PFSK-1 (cell line): Measurements from ENCODE around the gene LTBP1.

Experiments used
- FOXP2 ChIP-seq: optimal IDR thresholded peaks from 2 replicates; pipeline ENCODE3; 2011; ENCODE audit warnings: borderline replicate concordance, control low read depth, inconsistent platforms; ENCODE audit not compliant: insufficient read depth; ENCODE audit errors: extremely low read length, extremely low read depth
- POLR2AphosphoS5 ChIP-seq: IDR thresholded peaks from 2 replicates; pipeline ENCODE4 v1.6.1; 2012; ENCODE audit warnings: low read depth, mild to moderate bottlenecking, control low read depth, low read length, moderate library complexity
- SIN3A ChIP-seq: IDR thresholded peaks from 2 replicates; pipeline ENCODE4 v1.6.1; 2012; ENCODE audit warnings: mild to moderate bottlenecking, low read length, moderate library complexity, borderline replicate concordance; ENCODE audit not compliant: insufficient read depth
- TAF1 ChIP-seq: IDR thresholded peaks from 2 replicates; pipeline ENCODE4 v1.6.1; 2012; ENCODE audit warnings: low read length, control low read depth, borderline replicate concordance; ENCODE audit not compliant: insufficient read depth
- TF ChIP-seq, protein P1 (sequence below), 2 experiments: IDR thresholded peaks; 2 replicates each; pipeline versions ENCODE4 v1.6.1 to v1.8.0; 2011 to 2012; ENCODE audit warnings: low read depth in 2 of 2, low read length in 2 of 2, control low read depth in 1 of 2, inconsistent platforms in 1 of 2, mild to moderate bottlenecking in 1 of 2, moderate library complexity in 1 of 2; ENCODE audit not compliant: insufficient read depth in 1 of 2

Gene LTBP1

GRCh38 chr2:32963941-32964340 is 17.2 kb downstream of the LTBP1 start:
- TF ChIP-seq SIN3A (no peak), POLR2AphosphoS5 (no peak), FOXP2 (no peak), TAF1 (no peak)
- TF ChIP-seq, protein P1, sequence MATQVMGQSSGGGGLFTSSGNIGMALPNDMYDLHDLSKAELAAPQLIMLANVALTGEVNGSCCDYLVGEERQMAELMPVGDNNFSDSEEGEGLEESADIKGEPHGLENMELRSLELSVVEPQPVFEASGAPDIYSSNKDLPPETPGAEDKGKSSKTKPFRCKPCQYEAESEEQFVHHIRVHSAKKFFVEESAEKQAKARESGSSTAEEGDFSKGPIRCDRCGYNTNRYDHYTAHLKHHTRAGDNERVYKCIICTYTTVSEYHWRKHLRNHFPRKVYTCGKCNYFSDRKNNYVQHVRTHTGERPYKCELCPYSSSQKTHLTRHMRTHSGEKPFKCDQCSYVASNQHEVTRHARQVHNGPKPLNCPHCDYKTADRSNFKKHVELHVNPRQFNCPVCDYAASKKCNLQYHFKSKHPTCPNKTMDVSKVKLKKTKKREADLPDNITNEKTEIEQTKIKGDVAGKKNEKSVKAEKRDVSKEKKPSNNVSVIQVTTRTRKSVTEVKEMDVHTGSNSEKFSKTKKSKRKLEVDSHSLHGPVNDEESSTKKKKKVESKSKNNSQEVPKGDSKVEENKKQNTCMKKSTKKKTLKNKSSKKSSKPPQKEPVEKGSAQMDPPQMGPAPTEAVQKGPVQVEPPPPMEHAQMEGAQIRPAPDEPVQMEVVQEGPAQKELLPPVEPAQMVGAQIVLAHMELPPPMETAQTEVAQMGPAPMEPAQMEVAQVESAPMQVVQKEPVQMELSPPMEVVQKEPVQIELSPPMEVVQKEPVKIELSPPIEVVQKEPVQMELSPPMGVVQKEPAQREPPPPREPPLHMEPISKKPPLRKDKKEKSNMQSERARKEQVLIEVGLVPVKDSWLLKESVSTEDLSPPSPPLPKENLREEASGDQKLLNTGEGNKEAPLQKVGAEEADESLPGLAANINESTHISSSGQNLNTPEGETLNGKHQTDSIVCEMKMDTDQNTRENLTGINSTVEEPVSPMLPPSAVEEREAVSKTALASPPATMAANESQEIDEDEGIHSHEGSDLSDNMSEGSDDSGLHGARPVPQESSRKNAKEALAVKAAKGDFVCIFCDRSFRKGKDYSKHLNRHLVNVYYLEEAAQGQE (IDR thresholded peaks at IDR 0.05; ENCODE audit: insufficient read depth in 1 of 2, low read depth in 2 of 2, low read length in 2 of 2): no peak

GRCh38 chr2:32965523-32966171 is 18.9 kb downstream of the LTBP1 start:
- TF ChIP-seq TAF1: no peak
- TF ChIP-seq SIN3A: no peak
- TF ChIP-seq POLR2AphosphoS5: no peak
- TF ChIP-seq FOXP2: no peak
- TF ChIP-seq, protein P1 (IDR thresholded peaks at IDR 0.05; ENCODE audit: insufficient read depth in 1 of 2, low read depth in 2 of 2, low read length in 2 of 2): no peak

- TF ChIP-seq SIN3A: no peak
- TF ChIP-seq FOXP2: no peak
- TF ChIP-seq, protein P1 (IDR thresholded peaks at IDR 0.05; ENCODE audit: insufficient read depth in 1 of 2, low read depth in 2 of 2, low read length in 2 of 2): no peak
- no peak for TF ChIP-seq POLR2AphosphoS5
- no peak for TF ChIP-seq TAF1
Observed at GRCh38 chr2:32969444-32970162, 22.9 kb downstream of the LTBP1 start.

DNA sequence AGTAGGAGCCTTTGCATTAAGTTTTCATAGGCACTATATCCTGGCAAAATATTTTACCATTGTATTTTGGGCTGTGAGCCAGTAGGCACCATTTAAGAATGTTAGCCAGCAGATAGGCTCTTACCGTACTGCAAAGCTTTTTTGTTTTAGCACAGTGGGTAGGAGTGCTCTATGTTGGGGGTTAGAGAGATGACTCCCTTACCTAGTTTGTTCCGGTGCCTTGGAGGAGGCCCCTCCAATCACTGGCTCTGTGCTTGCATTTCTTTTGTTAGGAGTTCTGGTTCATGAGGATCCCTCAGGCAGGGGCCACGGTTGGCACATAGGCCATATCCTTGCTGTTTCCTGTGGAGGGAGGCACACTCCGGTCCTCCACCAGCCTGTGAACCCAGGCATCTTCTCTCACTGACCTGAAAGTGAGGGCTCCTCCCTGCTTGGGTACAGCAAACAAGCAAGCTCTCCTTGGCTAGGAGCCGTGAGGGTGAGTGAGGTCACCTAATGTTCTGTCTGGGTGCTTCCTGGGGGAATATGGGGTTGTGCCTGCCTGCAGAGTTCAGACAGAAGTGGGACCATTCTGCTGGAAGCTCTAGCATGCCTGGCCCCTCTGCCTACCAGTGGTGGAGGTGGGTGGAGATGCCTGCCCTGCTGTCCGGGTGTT is 29.8 kb downstream of the LTBP1 start:
- TF ChIP-seq TAF1 (no peak), SIN3A (no peak), FOXP2 (no peak)
- TF ChIP-seq, protein P1 (IDR thresholded peaks at IDR 0.05; ENCODE audit: insufficient read depth in 1 of 2, low read depth in 2 of 2, low read length in 2 of 2): no peak
